Stimulated activated CD8-positive, alpha-beta memory T cell treated with anti-CD3 and anti-CD28 coated beads, Interleukin-4, amount 100 ng/mL, for 24 hours (primary cell): Measurements from ENCODE around the gene RAB40C.

Experiments
- DNase-seq: peaks from one replicate; pipeline ENCODE4 v3.0.0-alpha.2; 2020; ENCODE audit warnings: low read depth

RAB40C gene

GRCh38 chr16:632486-633335 is 42.8 kb downstream of the RAB40C start:
- no peak for DNase-seq

GRCh38 chr16:633336-634050 is 43.6 kb downstream of the RAB40C start:
- DNase-seq, result no peak

GRCh38 chr16:634051-634670 is 44.3 kb downstream of the RAB40C start:
- no peak for DNase-seq

GRCh38 chr16:634996-635395 is 45.1 kb downstream of the RAB40C start:
- no peak for DNase-seq

- DNase-seq, result no peak
Measured at GRCh38 chr16:635573-636205, 45.8 kb downstream of the RAB40C start.

- DNase-seq, result peak; percentile 87
Measured at GRCh38 chr16:636206-637080, 46.6 kb downstream of the RAB40C start, which contains the start of gene METTL26. METTL26 (minus strand) TSS chr16:636305; CDS start chr16:636290, 15 bp downstream.

GRCh38 chr16:637081-638018 is 47.5 kb downstream of the RAB40C start:
- peak; percentile 79 for DNase-seq

- DNase-seq, result no peak
Measured at GRCh38 chr16:638034-638543, 48.2 kb downstream of the RAB40C start.

GRCh38 chr16:638836-639235 is 49.0 kb downstream of the RAB40C start:
- DNase-seq, result no peak

GRCh38 chr16:640614-641013 is 50.7 kb downstream of the RAB40C start:
- DNase-seq, result no peak

GRCh38 chr16:641326-642188 is 51.7 kb downstream of the RAB40C start, which contains the start of gene MCRIP2:
MCRIP2 (plus strand) TSS chr16:641828; CDS start chr16:641992, 164 bp downstream.
- peak; percentile 73 for DNase-seq

GRCh38 chr16:642189-643049 is 52.6 kb downstream of the RAB40C start:
- no peak for DNase-seq

GRCh38 chr16:643050-643368 is 53.1 kb downstream of the RAB40C start:
- no peak for DNase-seq

- no peak for DNase-seq
Measured at GRCh38 chr16:644556-644955, 54.7 kb downstream of the RAB40C start.

GRCh38 chr16:645852-646678 is 56.2 kb downstream of the RAB40C start:
- no peak for DNase-seq

GRCh38 chr16:646679-647172 is 56.9 kb downstream of the RAB40C start:
- DNase-seq, result no peak
